Lower lobe of right lung (tissue), 2 donors: ENCODE data around the gene TMEM219. TPM values are rescaled to one million over a fixed set of nuclear protein-coding genes. Genes with fewer than 3 reads are reported as not detected.

Experiments
- ATAC-seq, 2 donors: fragments of 200-7000 bp; cut with Tn5 transposase; one replicate each; pipeline ENCODE4 v1.9.1; 2020 to 2022; ENCODE audit warnings: mild to moderate bottlenecking in 2 of 2, moderate library complexity in 2 of 2
- DNase-seq: peaks from one replicate; pipeline ENCODE4 v3.0.0-alpha.2; 2020
- H3K27ac ChIP-seq: fragments of 200-600 bp; one replicate; pipeline ENCODE4 v1.8.0; 2022
- H3K27me3 ChIP-seq: fragments of 200-600 bp; one replicate; pipeline ENCODE4 v1.8.0; 2022; ENCODE audit warnings: low read depth
- H3K36me3 ChIP-seq: fragments of 200-600 bp; one replicate; pipeline ENCODE4 v1.8.0; 2022; ENCODE audit warnings: mild to moderate bottlenecking
- H3K4me1 ChIP-seq: fragments of 200-600 bp; one replicate; pipeline ENCODE4 v1.8.0; 2022
- H3K4me3 ChIP-seq: fragments of 200-600 bp; one replicate; pipeline ENCODE4 v1.8.0; 2022; ENCODE audit warnings: mild to moderate bottlenecking
- H3K9me3 ChIP-seq: fragments of 200-600 bp; one replicate; pipeline ENCODE4 v1.8.0; 2022
- CTCF ChIP-seq: fragments of 200-600 bp; IDR thresholded peaks from one replicate; pipeline ENCODE4 v1.8.0; 2022; ENCODE audit warnings: antibody characterized with exemption, mild to moderate bottlenecking
- intact Hi-C: fragments of 100-400 bp; cut with DNase I; formaldehyde crosslinking; loops from one replicate; pipeline ENCODE4 v1.11.0; 2022
- total RNA-seq: library from RNA; stranded (reverse); fragmentation: NEBNext Ultra II Directional; extraction: Animal tissue kit (Norgen Biotek cat#: 25700); gene quantifications from one replicate; pipeline ENCODE4 v1.2.1, GENCODE V29; 2021
- donor health status: DM: no; HTN: yes; CAD: no; lungs with severe emphysema.

TMEM219 gene
- total RNA-seq, 1 donor from 2014 or later, result 148 TPM

GRCh38 chr16:29982560-29983419 lies 20.9 kb downstream of the TMEM219 start:
- Histone ChIP-seq H3K4me1 (peaks cover 34% of the 10 kb centered on the region), H3K4me3 (no peak overlapping the region), H3K27me3 (no peaks in the 10 kb centered on the region), H3K9me3 (no peaks in the 10 kb centered on the region), H3K27ac (peak overlapping the region; percentile 44), H3K36me3 (peaks cover 100% of the 10 kb centered on the region)
- no peak for TF ChIP-seq CTCF
- ATAC-seq (no peak), DNase-seq (peak; percentile 29)
- intact Hi-C loops, result no loop called here

- peaks cover 35% of the 10 kb centered on the region for H3K4me1 ChIP-seq
- intact Hi-C loops, result no loop called here
- no peaks in the 10 kb centered on the region for H3K9me3 ChIP-seq
- peaks cover 100% of the 10 kb centered on the region for H3K36me3 ChIP-seq
- ATAC-seq, result peak in 1 of 2 donors; percentile 23
- H3K27me3 ChIP-seq, result no peaks in the 10 kb centered on the region
- peak overlapping the region; percentile 44 for H3K27ac ChIP-seq
- H3K4me3 ChIP-seq, result no peak overlapping the region
- no peak for TF ChIP-seq CTCF
- DNase-seq, result peak; percentile 41
Measured at GRCh38 chr16:29983420-29984136, 21.7 kb downstream of the TMEM219 start.

- Histone ChIP-seq H3K27ac (peak overlapping the region; percentile 44), H3K4me1 (peaks cover 35% of the 10 kb centered on the region), H3K36me3 (peaks cover 97% of the 10 kb centered on the region), H3K9me3 (no peaks in the 10 kb centered on the region), H3K27me3 (no peaks in the 10 kb centered on the region), H3K4me3 (no peak overlapping the region)
- peak; percentile 70 for DNase-seq
- no peak for TF ChIP-seq CTCF
- intact Hi-C loops, result no loop called here
- ATAC-seq, result peak; percentile 68 to 70
Measured at GRCh38 chr16:29984137-29984763, 22.4 kb downstream of the TMEM219 start.

GRCh38 chr16:29984764-29985147 lies 22.9 kb downstream of the TMEM219 start:
- no peak for DNase-seq
- peak overlapping the region; percentile 38 for H3K27ac ChIP-seq
- H3K4me3 ChIP-seq, result no peak overlapping the region
- TF ChIP-seq CTCF, result no peak
- peaks cover 35% of the 10 kb centered on the region for H3K4me1 ChIP-seq
- no peaks in the 10 kb centered on the region for H3K27me3 ChIP-seq
- no peak for ATAC-seq
- H3K36me3 ChIP-seq, result peaks cover 97% of the 10 kb centered on the region
- no peaks in the 10 kb centered on the region for H3K9me3 ChIP-seq
- intact Hi-C loops, result no loop called here

- ATAC-seq, result no peak
- DNase-seq, result peak; percentile 43
- TF ChIP-seq CTCF, result no peak
Measured at GRCh38 chr16:29985271-29985811, 23.5 kb downstream of the TMEM219 start.

More at GRCh38 chr16:29985271-29985811, 23.5 kb downstream of the TMEM219 start:
- H3K9me3 ChIP-seq, result no peaks in the 10 kb centered on the region
- intact Hi-C loops, result no loop called here
- no peak overlapping the region for H3K4me3 ChIP-seq
- H3K27ac ChIP-seq, result peak overlapping the region; percentile 38
- H3K27me3 ChIP-seq, result no peaks in the 10 kb centered on the region
- H3K36me3 ChIP-seq, result peaks cover 97% of the 10 kb centered on the region
- H3K4me1 ChIP-seq, result peaks cover 36% of the 10 kb centered on the region
